HG03575 (cell line): Measurements from ENCODE around the gene L2HGDH.
"Not testable (repeated sequence)": the region's sequence is repeated elsewhere in the genome, so short reads cannot be mapped to it uniquely, and the experiment has no call there.

ENCODE experiments used
- ATAC-seq: cut with Tn5 transposase; IDR thresholded peaks from one replicate; pipeline ENCODE4 v1.9.1; 2021; ENCODE audit not compliant: unreplicated experiment, insufficient number of reproducible peaks, low FRiP score; ENCODE audit errors: extremely low read depth

Gene L2HGDH

GRCh38 chr14:50342221-50343078 lies 30.4 kb upstream of the L2HGDH start:
- no peak for ATAC-seq

- ATAC-seq: no peak
These were observed 28.9 kb upstream of the L2HGDH start for GRCh38 chr14:50340963-50341362.

- ATAC-seq: no peak
These were observed 28.0 kb upstream of the L2HGDH start for GRCh38 chr14:50340045-50340444.

GRCh38 chr14:50339178-50339804 lies 27.3 kb upstream of the L2HGDH start:
- ATAC-seq: no peak

GRCh38 chr14:50338587-50338986 lies 26.6 kb upstream of the L2HGDH start:
- ATAC-seq: no peak

GRCh38 chr14:50335989-50336824 lies 24.2 kb upstream of the L2HGDH start:
- no peak for ATAC-seq

- ATAC-seq: no peak
These were observed 23.4 kb upstream of the L2HGDH start for GRCh38 chr14:50335389-50335788.

- ATAC-seq: no peak
These were observed 22.2 kb upstream of the L2HGDH start for GRCh38 chr14:50334211-50334610.

GRCh38 chr14:50333014-50333509 lies 21.0 kb upstream of the L2HGDH start:
- no peak for ATAC-seq

GRCh38 chr14:50331596-50331995 lies 19.6 kb upstream of the L2HGDH start:
- no peak for ATAC-seq

- ATAC-seq: peak; percentile 55
These were observed 9.1 kb upstream of the L2HGDH start for GRCh38 chr14:50321009-50321660.

- ATAC-seq: no peak
These were observed 8.3 kb upstream of the L2HGDH start for GRCh38 chr14:50320283-50320682.

GRCh38 chr14:50319721-50320120 lies 7.7 kb upstream of the L2HGDH start:
- no peak for ATAC-seq

GRCh38 chr14:50319293-50319692 lies 7.3 kb upstream of the L2HGDH start:
- ATAC-seq: no peak

- no peak for ATAC-seq
These were observed 6.1 kb upstream of the L2HGDH start for GRCh38 chr14:50318031-50318626.

- ATAC-seq: not testable (repeated sequence)
These were observed 2.1 kb upstream of the L2HGDH start for GRCh38 chr14:50314098-50314497.

- ATAC-seq: peak; percentile 18
These were observed 665 bp upstream of the L2HGDH start for GRCh38 chr14:50312734-50313054.

- peak; percentile 19 for ATAC-seq
These were observed 575 bp downstream of the L2HGDH start for GRCh38 chr14:50311337-50311971.
